ENCODE data around the gene SNRPE.

DNA sequence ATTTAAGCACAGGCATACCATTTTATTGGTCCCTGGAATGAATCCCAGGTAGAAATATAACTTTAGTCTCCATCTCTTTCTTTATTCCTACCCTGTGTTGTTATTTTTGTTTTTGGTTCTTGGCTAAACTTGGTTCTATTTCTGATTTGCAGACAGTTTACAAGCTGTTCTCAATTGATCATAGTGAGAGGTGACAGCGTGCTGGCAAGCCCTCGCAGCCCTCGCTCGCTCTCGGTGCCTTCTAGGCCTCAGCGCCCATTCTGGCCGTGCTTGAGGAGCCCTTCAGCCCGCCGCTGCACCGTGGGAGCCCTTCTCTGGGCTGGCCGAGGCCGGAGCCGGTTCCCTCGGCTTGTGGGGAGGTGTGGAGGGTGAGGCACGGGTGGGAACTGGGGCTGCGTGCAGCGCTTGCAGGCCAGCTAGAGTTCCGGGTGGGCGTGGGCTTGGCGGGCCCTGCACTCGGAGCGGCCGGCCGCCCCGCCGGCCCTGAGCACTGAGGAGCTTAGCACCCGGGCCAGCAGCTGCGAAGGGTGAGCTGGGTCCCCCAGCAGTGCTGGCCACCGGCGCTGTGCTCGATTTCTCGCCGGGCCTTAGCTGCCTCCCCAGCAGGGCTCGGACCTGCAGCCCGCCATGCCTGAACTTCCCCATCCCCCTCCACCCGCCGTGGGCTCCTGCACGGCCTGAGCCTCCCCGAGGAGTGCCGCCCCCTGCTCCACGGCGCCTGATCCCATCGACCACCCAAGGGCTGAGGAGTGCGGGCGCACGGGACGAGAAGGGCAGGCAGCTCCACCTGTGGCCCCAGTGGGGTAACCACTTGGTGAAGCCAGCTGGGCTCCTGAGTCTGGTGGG, 38.7 kb downstream of the SNRPE start:
- TF ChIP-seq, protein P1, sequence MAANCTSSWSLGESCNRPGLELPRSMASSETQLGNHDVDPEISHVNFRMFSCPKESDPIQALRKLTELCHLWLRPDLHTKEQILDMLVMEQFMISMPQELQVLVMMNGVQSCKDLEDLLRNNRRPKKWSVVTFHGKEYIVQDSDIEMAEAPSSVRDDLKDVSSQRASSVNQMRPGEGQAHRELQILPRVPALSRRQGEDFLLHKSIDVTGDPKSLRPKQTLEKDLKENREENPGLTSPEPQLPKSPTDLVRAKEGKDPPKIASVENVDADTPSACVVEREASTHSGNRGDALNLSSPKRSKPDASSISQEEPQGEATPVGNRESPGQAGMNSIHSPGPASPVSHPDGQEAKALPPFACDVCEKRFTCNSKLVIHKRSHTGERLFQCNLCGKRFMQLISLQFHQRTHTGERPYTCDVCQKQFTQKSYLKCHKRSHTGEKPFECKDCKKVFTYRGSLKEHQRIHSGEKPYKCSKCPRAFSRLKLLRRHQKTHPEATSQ (CRISPR knock-in tag; IDR thresholded peaks at IDR 0.05; ENCODE audit: borderline replicate concordance) = no peak
- TF ChIP-seq MAFK (conservative IDR thresholded peaks at IDR 0.05 in 1 of 2, IDR thresholded peaks at IDR 0.05 in 1 of 2; ENCODE audit: low read length in 2 of 2) (no peak), NFYB (CRISPR knock-in tag; IDR thresholded peaks at IDR 0.05) (no peak), ZNF619 (CRISPR knock-in tag; IDR thresholded peaks at IDR 0.05) (no peak)

Data from HepG2 (cell line).